Fibroblast of mammary gland (primary cell): ENCODE data around the gene TKT.

Experiments
- DNase-seq: peaks from one replicate; pipeline ENCODE4 v3.0.0-alpha.2; 2010; ENCODE audit warnings: low read depth
- H3K4me3 ChIP-seq: 2 replicates; pipeline ENCODE4 v1.5.1; 2011; ENCODE audit warnings: low read depth, mild to moderate bottlenecking, low read length, moderate library complexity; ENCODE audit not compliant: control insufficient read depth
- CTCF ChIP-seq: conservative IDR thresholded peaks from 2 replicates; pipeline ENCODE4 v1.5.1; 2011; ENCODE audit warnings: low read depth, low read length, inconsistent platforms; ENCODE audit not compliant: control insufficient read depth, insufficient read depth

Gene TKT

GRCh38 chr3:53224536-53224935, 31.3 kb downstream of the TKT start:
- H3K4me3 ChIP-seq, result no peak overlapping the region
- TF ChIP-seq CTCF, result no peak
- no peak for DNase-seq

DNA sequence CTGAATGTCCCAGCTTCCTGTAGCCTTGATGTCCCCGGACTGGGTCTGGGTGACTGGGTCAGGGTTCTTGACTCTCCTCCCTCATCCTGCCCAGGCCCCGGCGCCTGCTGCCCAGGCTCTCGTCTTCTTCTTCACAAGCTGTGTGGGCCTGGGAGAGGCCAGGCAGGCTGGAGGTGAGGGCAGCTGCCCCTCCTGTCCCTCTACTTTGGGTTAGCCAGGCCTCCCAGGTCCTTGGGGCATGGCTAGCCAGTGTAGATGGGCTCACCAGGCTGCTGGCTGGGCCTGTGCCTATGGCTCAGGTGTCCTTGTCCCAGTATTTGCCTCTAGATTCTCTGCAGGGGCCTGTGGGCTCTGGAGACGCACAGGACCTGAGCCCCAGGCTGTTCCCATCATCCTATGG, 31.8 kb downstream of the TKT start:
- DNase-seq, result no peak
- no peak overlapping the region for H3K4me3 ChIP-seq
- no peak for TF ChIP-seq CTCF

DNA sequence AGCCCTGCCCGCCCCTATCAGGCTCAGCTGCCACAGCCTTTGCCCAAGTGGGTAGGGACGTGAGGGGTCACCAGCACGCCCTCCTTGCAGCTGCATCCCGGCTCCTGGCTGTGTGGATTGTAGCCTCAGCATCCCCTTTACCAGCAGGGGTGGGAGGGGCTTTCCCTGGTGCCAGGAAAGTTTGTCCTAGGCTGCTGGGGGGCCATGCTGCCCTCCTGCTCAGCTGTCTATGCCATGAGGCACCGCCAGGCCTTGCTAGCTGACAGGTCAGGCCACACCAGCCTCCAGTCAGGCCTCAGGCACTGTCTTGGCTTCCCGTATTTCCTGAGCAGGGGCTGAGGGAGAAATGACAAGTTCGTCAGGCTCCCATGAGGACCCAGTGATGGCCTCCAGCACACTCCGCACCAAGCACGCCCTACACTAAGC, 32.3 kb downstream of the TKT start:
- TF ChIP-seq CTCF, result no peak
- DNase-seq, result no peak

GRCh38 chr3:53223025-53223424, 32.8 kb downstream of the TKT start:
- H3K4me3 ChIP-seq, result no peak overlapping the region
- no peak for DNase-seq
- no peak for TF ChIP-seq CTCF

More for the DNA sequence above, 32.3 kb downstream of the TKT start:
- no peak overlapping the region for H3K4me3 ChIP-seq

- no peak overlapping the region for H3K4me3 ChIP-seq
- no peak for DNase-seq
- no peak for TF ChIP-seq CTCF
Observed at GRCh38 chr3:53222183-53222901, 33.5 kb downstream of the TKT start.

DNA sequence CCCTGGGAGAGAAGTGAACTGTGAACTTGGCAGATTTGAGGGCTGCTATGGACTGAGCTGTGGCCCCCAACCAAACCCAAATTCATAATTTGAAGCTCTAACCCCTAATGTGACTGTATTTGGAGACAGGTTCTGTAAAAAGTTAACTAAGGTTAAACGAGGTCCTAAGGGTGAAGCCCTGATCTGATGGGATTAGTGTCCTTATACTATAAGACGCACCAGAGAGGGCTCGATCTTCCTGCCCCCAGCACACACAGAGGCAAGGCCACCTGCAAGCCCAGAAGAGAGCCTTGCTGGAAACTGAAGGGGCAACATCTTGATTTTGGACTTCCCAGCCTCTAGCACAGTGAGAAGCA, 34.0 kb downstream of the TKT start:
- no peak for DNase-seq
- no peak for TF ChIP-seq CTCF
- no peak overlapping the region for H3K4me3 ChIP-seq

- no peak for TF ChIP-seq CTCF
- no peak for DNase-seq
- H3K4me3 ChIP-seq, result no peak overlapping the region
Observed at GRCh38 chr3:53221345-53221744, 34.5 kb downstream of the TKT start.
